SK-N-SH (cell line): ENCODE data around the gene PRSS8. TPM values are rescaled to one million over a fixed set of nuclear protein-coding genes. Genes with fewer than 3 reads are reported as not detected.

Experiments used
- CTCF ChIA-PET: fragments of 300-600, 350-600 bp; formaldehyde crosslinking; extraction: SDS; loops from one replicate; lab custom pipeline; 2021; lab: Yijun Ruan, JAX
- POLR2A ChIA-PET: fragments of 350-600 bp; sonication (Branson Sonifier 250); formaldehyde crosslinking; extraction: SDS; loops from one replicate; lab custom pipeline; 2020; ENCODE audit warnings: antibody characterized with exemption, inconsistent platforms; lab: Yijun Ruan, JAX
- DNase-seq: peaks from one replicate; pipeline ENCODE4 v3.0.0; 2012
- H2AFZ ChIP-seq: fragments of 200-600 bp; sonication (generic); 2 replicates; pipeline ENCODE4 v1.8.1; 2016; ENCODE audit warnings: antibody characterized with exemption, mild to moderate bottlenecking, low read depth
- H3F3A ChIP-seq: fragments of 200-600 bp; sonication (generic); replicated peaks from 2 replicates; pipeline ENCODE3; 2016; ENCODE audit warnings: antibody characterized with exemption, mild to moderate bottlenecking; ENCODE audit not compliant: insufficient read depth
- H3K27ac ChIP-seq, 2 experiments: fragments of 200-500 bp in 1 of 2; fragments of 200-600 bp in 1 of 2; sonication (Bioruptor generic) in 1 of 2; sonication (generic), shearing (Covaris generic) in 1 of 2; 2 replicates each; pipeline versions ENCODE4 v1.5.1 to v1.6.1; 2014 to 2016; ENCODE audit warnings: low read depth in 2 of 2, inconsistent platforms in 1 of 2, low read length in 1 of 2, mild to moderate bottlenecking in 1 of 2, mixed read lengths in 1 of 2
- H3K27me3 ChIP-seq: fragments of 200-600 bp; sonication (generic), shearing (Covaris generic); 2 replicates; pipeline ENCODE4 v1.6.1; 2016; ENCODE audit warnings: mixed run types; ENCODE audit not compliant: insufficient read depth
- H3K36me3 ChIP-seq, 2 experiments: fragments of 200-500 bp in 1 of 2; fragments of 200-600 bp in 1 of 2; sonication (Bioruptor generic) in 1 of 2; sonication (generic) in 1 of 2; replicated peaks in 1 of 2; 2 replicates each; pipeline versions ENCODE3 to v1.5.1; 2014 to 2016; ENCODE audit warnings: low read length in 1 of 2, mild to moderate bottlenecking in 1 of 2; ENCODE audit not compliant: insufficient read depth in 2 of 2, control insufficient read depth in 1 of 2
- H3K4me1 ChIP-seq, 2 experiments: fragments of 200-500 bp in 1 of 2; fragments of 200-600 bp in 1 of 2; sonication (Bioruptor generic) in 1 of 2; sonication (generic), shearing (Covaris generic) in 1 of 2; 2 replicates each; pipeline versions ENCODE4 v1.5.1 to v1.6.1; 2014 to 2016; ENCODE audit warnings: low read depth in 1 of 2, low read length in 1 of 2, mixed run types in 1 of 2; ENCODE audit not compliant: insufficient read depth in 2 of 2, control insufficient read depth in 1 of 2
- H3K4me2 ChIP-seq: fragments of 200-600 bp; sonication (generic), shearing (Covaris generic); 2 replicates; pipeline ENCODE4 v1.6.1; 2017; ENCODE audit warnings: mixed run types
- H3K4me3 ChIP-seq, 2 experiments: fragments of 200-500 bp in 1 of 2; fragments of 200-600 bp in 1 of 2; sonication (Bioruptor generic) in 1 of 2; sonication (generic), shearing (Covaris generic) in 1 of 2; 2 replicates each; pipeline versions ENCODE4 v1.5.1 to v1.8.1; 2014 to 2016; ENCODE audit warnings: low read depth in 2 of 2, inconsistent platforms in 1 of 2, low read length in 1 of 2, mild to moderate bottlenecking in 1 of 2, mixed read lengths in 1 of 2, moderate library complexity in 1 of 2
- H3K79me2 ChIP-seq: fragments of 200-600 bp; sonication (generic); 2 replicates; pipeline ENCODE4 v1.8.1; 2017; ENCODE audit warnings: mild to moderate bottlenecking; ENCODE audit not compliant: insufficient read depth
- H3K9ac ChIP-seq: fragments of 200-600 bp; sonication (generic); 2 replicates; pipeline ENCODE4 v1.6.1; 2017; ENCODE audit warnings: mixed run types
- H3K9me2 ChIP-seq: fragments of 200-600 bp; sonication (generic); 2 replicates; pipeline ENCODE4 v1.6.1; 2017; ENCODE audit warnings: mixed run types
- H3K9me3 ChIP-seq: fragments of 200-600 bp; sonication (generic); 2 replicates; pipeline ENCODE4 v1.6.1; 2017; ENCODE audit warnings: mixed run types, mild to moderate bottlenecking, moderate library complexity
- H4K20me1 ChIP-seq: fragments of 200-600 bp; sonication (generic); 2 replicates; pipeline ENCODE4 v1.6.1; 2017; ENCODE audit warnings: mild to moderate bottlenecking, mixed run types; ENCODE audit not compliant: insufficient read depth
- CTCF ChIP-seq: fragments of 200-600 bp; sonication (generic); IDR thresholded peaks from 2 replicates; pipeline ENCODE4 v1.6.1; 2017; ENCODE audit warnings: antibody characterized with exemption, mild to moderate bottlenecking, moderate library complexity
- EP300 ChIP-seq, 2 experiments: IDR thresholded peaks; 2 replicates each; pipeline versions ENCODE4 v1.4.0 to v1.6.1; 2012; ENCODE audit warnings: borderline replicate concordance in 1 of 2, low read depth in 1 of 2, low read length in 1 of 2
- FOSL2 ChIP-seq: IDR thresholded peaks from 2 replicates; pipeline ENCODE4 v1.4.0; 2012; ENCODE audit warnings: low read depth, mild to moderate bottlenecking, moderate library complexity, borderline replicate concordance
- FOXM1 ChIP-seq: IDR thresholded peaks from 2 replicates; pipeline ENCODE4 v1.4.0; 2012; ENCODE audit warnings: low read depth, mild to moderate bottlenecking
- GABPA ChIP-seq: IDR thresholded peaks from 2 replicates; pipeline ENCODE4 v1.4.0; 2012; ENCODE audit warnings: low read depth, mild to moderate bottlenecking
- JUND ChIP-seq: IDR thresholded peaks from 2 replicates; pipeline ENCODE4 v1.4.0; 2012
- MEF2A ChIP-seq: IDR thresholded peaks from 2 replicates; pipeline ENCODE4 v1.4.0; 2012; ENCODE audit warnings: low read depth, borderline replicate concordance
- NRF1 ChIP-seq: IDR thresholded peaks from 2 replicates; pipeline ENCODE4 v1.6.1; 2012; ENCODE audit warnings: low read depth, mild to moderate bottlenecking, low read length
- SIN3A ChIP-seq: IDR thresholded peaks from 2 replicates; pipeline ENCODE4 v1.6.1; 2012; ENCODE audit warnings: low read depth, mild to moderate bottlenecking, low read length, moderate library complexity, borderline replicate concordance
- TAF1 ChIP-seq: IDR thresholded peaks from 2 replicates; pipeline ENCODE4 v1.6.1; 2012; ENCODE audit warnings: low read depth, mild to moderate bottlenecking, low read length, moderate library complexity, borderline replicate concordance
- TEAD4 ChIP-seq: IDR thresholded peaks from 2 replicates; pipeline ENCODE4 v1.4.0; 2012; ENCODE audit warnings: mild to moderate bottlenecking, borderline replicate concordance; ENCODE audit not compliant: insufficient read depth
- USF2 ChIP-seq: fragments of 150-350 bp; IDR thresholded peaks from 2 replicates; pipeline ENCODE4 v1.6.1; 2017; ENCODE audit warnings: antibody characterized with exemption, low read length, low read depth, borderline replicate concordance
- ZBTB33 ChIP-seq: IDR thresholded peaks from 2 replicates; pipeline ENCODE4 v1.4.0; 2012; ENCODE audit warnings: low read depth, borderline replicate concordance
- WGBS: methylation state at CpG from one replicate; pipeline ENCODE4 v1.1.6; 2017; ENCODE audit warnings: low lambda C conversion rate; 5-methylcytosine and 5-hydroxymethylcytosine counted together
- polyA plus RNA-seq, 3 experiments: library from polyadenylated mRNA; depleted of rRNA; stranded (reverse); fragments of >200 nt; gene quantifications; 2 replicates each; pipeline ENCODE4 v1.2.3, GENCODE V29; 2012

The PRSS8 gene
- polyA plus RNA-seq, 1 of the 3 experiments (the other 2 are of a cell fraction): 0.07 TPM

GRCh38 chr16:31087971-31088370, 47.6 kb downstream of the PRSS8 start:
- no peaks in the 10 kb centered on the region for H3K9me2 ChIP-seq
- H3K79me2 ChIP-seq: peaks cover 45% of the 10 kb centered on the region
- H3K9ac ChIP-seq: no peak overlapping the region
- no peak overlapping the region for H3K4me3 ChIP-seq
- POLR2A ChIA-PET: interaction anchor here (1.7 kb wide), 1 partner anchor 14 kb away, joined by 3 read pairs; the partner anchor contains the start of genes ZNF646 and ZNF668
- no peak overlapping the region for H2AFZ ChIP-seq
- H4K20me1 ChIP-seq: peaks cover 7% of the 10 kb centered on the region; the same call in 1 of the 2 replicates
- H3F3A ChIP-seq: no peaks in the 10 kb centered on the region
- CTCF ChIA-PET: no interaction called here
- H3K36me3 ChIP-seq: peaks cover 7 to 28% of the 10 kb centered on the region in 2 experiments
- no peaks in the 10 kb centered on the region for H3K9me3 ChIP-seq
- TF ChIP-seq FOSL2 (no peak), FOXM1 (no peak), ZBTB33 (no peak), GABPA (no peak), SIN3A (no peak), EP300 (IDR thresholded peaks at IDR 0.05; ENCODE audit: borderline replicate concordance in 1 of 2, low read depth in 1 of 2, low read length in 1 of 2) (no peak), NRF1 (no peak), CTCF (no peak), MEF2A (no peak)
- peaks cover 4 to 15% of the 10 kb centered on the region in 2 experiments; a peak in 2 of 4 replicates for H3K4me1 ChIP-seq
- WGBS: 83% methylated on average over 5 of the region's 5 CpGs
- H3K27ac ChIP-seq: no peak overlapping the region
- H3K27me3 ChIP-seq: no peaks in the 10 kb centered on the region
- no peak overlapping the region for H3K4me2 ChIP-seq
- no peak for DNase-seq

- Histone ChIP-seq H3K4me2 (no peak overlapping the region), H3K9me2 (no peaks in the 10 kb centered on the region), H2AFZ (no peak overlapping the region), H3K4me1 (peaks cover 0 to 10% of the 10 kb centered on the region in 2 experiments; a peak in 2 of 4 replicates), H3K27ac (no peak overlapping the region), H3K9ac (no peak overlapping the region), H4K20me1 (peaks cover 3% of the 10 kb centered on the region), H3K27me3 (no peaks in the 10 kb centered on the region), H3K4me3 (no peak overlapping the region), H3K79me2 (peaks cover 41% of the 10 kb centered on the region), H3F3A (no peaks in the 10 kb centered on the region), H3K36me3 (peaks cover 7 to 28% of the 10 kb centered on the region in 2 experiments), H3K9me3 (no peaks in the 10 kb centered on the region)
- ChIA-PET CTCF (no interaction called here), POLR2A (no interaction called here)
- no peak for DNase-seq
- WGBS: 92% methylated on average over 8 of the region's 8 CpGs
- no peak for TF ChIP-seq ZBTB33
- no peak for TF ChIP-seq TEAD4
- TF ChIP-seq TAF1: no peak
- no peak for TF ChIP-seq JUND
- no peak for TF ChIP-seq USF2
These were observed 48.0 kb downstream of the PRSS8 start for GRCh38 chr16:31087481-31087880.
